T-helper 1 cell treated with Interleukin-12 subunit alpha and Interleukin-12 subunit beta and Interleukin-4 antibody, amounts not matched to agents 30 ng/mL and 1 ng/mL, for 36 hours (primary cell): ENCODE data around the gene BHLHA15. TPM values are rescaled to one million over a fixed set of nuclear protein-coding genes. Genes with fewer than 3 reads are reported as not detected.

Source experiments
- intact Hi-C: fragments of 100-400 bp; cut with micrococcal nuclease; formaldehyde crosslinking; loops from one replicate; pipeline ENCODE4 v1.15.1; 2024
- total RNA-seq: library from RNA; stranded (reverse); gene quantifications from 2 replicates; pipeline ENCODE4 v1.2.3, GENCODE V29; 2022

The BHLHA15 gene
- total RNA-seq, 1 donor from 2014 or later, result 0.64 TPM

DNA sequence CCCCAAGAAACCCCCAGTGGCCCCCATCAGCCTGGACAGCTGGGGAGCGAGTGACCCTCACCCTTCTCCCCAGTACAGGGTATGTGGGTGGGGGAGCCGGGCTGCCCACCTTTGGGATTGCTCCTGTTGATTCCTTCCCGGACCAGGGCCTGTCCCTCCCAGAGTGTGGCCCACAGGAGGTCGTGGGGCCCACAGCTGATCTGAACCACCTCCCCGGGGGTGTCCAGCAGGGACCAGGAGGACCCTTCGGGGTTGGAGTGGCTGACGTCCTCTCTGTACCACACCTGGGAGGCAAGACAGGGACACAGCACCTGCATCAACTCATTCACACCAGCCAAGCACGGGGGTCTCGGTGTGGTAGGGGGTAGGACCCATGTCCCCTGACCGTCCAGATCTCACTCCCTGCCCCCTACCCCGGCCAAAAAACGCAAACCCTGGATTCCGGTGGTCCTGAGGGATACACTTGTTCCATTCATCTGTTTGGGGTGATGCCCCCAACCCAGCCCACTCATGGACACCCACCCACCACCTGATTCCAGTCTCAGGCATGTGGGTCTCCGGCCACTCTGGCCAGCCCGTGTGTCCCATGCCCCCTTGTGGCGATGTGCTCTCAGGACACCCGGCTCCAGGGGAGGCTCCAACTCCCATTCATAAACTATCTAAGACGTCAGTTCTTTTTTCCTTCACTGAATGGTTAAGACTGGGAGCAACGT is 29.9 kb downstream of the BHLHA15 start:
- intact Hi-C loops, result no loop called here

DNA sequence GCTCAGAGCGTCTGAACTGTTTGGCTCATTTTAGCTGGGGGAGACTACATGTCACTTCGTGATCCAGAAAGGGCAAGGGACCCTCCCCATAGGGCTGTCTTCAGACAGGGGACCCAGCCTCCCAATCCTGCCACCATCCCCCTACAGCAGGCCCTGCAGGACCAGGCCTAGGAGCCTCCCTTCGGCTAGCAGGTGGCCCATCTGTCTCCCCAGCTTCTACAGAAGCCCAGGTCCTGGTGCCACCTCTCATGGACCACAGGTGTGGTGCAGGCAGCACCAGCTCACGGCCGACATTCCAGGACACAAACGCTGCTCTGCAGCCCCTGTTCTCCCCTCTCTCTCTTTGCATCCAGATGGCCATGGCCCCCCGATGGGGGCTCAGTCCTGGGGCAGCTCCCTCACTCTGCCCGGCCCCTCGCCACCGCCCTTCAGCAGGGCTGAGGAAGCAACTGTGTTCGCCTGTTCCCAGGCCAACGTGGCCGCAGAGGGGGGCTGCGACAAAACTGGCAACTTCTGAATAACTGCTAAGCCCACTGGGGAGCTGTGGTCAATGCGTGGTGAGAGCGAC is 30.5 kb downstream of the BHLHA15 start:
- intact Hi-C loops, result no loop called here

DNA sequence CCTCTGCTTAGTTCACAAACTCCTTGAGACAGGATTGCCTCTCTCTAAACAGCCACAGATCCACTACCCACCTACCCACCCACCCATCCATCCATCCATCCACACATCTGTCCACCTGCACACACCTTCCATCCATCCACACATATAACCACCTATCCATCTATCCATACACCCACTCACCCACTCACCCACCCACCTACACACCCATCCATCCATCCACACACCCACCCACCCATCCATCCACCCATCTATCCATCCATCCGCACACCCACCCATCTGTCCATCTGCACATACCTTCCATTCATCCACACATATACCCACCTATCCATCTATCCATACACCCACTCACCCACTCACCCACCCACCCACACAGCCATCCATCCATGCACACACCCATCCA is 31.1 kb downstream of the BHLHA15 start:
- intact Hi-C loops, result no loop called here

DNA sequence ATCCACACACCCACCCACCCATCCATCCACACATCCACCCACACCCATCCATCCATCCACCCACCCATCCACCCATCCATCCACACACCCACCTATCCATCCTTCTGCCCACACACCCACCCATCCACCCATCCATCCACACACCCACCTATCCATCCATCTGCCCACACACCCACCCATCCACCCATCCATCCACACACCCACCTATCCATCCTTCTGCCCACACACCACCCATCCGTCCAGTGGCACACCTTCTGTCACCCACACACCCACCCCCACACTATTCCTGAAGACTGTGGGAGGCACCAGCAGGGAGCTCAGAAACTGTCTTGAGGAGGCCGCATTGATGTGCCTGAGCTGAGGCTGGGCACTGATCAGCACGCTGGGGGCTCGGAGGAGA is 31.7 kb downstream of the BHLHA15 start:
- intact Hi-C loops, result no loop called here

DNA sequence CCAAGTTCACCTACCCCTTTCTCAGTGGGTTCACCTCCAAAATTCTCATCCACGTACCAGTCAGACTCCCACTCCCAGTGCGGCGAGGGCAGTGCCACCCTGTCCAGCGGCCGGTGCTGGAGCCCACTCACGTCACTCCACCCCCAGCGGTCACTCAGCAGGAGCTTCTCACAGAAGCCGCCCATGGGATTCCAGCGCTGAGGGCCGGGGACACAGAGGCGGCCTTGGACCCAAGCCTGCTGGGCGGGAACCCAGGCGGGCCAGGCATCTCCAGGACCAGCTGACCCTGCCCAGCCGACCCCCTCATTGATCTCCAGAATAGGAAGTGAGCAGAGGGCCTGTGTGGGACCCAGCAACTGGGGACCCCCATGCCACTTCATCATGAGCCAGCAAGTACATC is 33.6 kb downstream of the BHLHA15 start:
- intact Hi-C loops, result no loop called here

DNA sequence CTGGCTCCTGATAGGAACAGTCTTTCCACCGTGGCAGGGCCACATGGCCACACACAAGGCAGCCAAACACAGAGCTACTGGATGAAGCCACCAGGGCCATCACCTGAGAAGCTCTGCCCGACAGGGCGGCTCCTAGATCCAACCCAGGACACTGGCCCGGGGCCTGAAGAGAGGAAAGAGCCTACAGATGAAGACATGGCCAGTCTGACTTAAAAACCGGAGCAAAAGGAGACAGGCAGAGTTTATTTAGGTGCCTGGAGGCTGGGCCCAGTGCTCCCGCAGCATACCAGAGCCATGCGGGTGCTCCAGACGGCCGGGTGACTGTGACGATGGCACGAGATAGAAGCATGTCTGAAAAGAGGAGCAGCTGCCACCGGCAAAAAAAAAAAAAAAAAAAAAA is 36.9 kb downstream of the BHLHA15 start:
- intact Hi-C loops, result no loop called here

DNA sequence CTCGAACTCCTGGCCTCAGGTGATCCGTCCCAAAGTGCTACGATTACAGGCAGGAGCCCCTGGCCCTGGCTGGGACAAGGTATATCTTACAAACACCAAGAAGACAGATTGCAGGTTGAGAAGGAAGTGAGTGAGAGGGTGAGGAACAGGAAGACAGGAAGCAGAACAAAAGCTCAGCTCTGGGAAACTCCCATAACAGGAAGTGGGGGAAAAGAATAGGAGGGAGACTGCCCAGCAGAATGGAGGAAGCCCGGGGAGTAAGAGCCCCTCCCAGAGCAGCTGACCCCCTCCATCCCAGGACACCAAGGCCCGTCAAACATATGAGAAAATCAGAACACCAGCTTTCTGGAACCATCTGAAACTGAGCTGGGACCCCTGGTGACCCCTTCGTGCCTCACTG is 37.9 kb downstream of the BHLHA15 start:
- intact Hi-C loops, result no loop called here

DNA sequence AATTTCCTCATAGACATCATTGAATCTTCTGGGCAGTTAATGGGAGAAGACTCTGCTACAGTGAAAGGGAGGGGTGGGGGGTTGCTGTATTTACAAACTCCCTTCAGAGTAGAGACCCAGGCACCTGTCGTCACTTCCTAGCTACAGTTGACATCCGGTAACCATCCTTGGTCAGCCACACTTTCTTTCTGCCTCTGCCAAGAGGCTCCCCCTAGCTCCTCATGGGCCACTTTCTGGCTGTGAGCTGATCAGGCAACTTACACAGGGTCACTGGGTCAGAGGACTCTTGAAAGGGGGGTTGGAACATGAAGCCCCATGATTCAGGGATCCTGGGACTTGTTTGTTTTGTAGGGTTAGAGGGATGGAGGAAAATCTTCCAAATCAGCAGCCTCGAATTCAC is 39.5 kb downstream of the BHLHA15 start:
- intact Hi-C loops, result loop anchor here (1.0 to 10.0 kb wide), 13 partner anchors 31 to 1776 kb away; partner anchors contain the start of genes ARPC1A, ASNS, BAIAP2L1 and BHLHA15

DNA sequence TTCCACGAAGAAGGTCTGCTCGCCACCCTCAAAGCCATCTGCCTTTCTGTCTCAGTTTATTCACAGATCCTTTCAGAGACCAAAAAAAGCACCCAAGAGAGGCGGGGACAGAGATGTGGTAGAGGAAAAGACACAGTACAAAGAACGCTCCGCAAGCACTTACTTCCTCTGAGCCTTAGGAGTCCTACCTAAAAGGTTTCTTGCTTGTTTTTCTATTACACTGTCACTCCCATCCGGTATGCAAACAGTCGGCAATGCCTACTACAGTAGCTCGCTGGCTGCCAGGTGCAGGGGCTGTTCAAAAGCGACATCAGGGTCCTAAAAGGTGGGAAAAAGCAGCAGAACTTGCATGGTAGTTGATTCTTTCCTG is 40.0 kb downstream of the BHLHA15 start:
- intact Hi-C loops, result loop anchor here (1.0 to 10.0 kb wide), 13 partner anchors 30 to 1776 kb away; partner anchors contain the start of genes ARPC1A, ASNS, BAIAP2L1 and BHLHA15

DNA sequence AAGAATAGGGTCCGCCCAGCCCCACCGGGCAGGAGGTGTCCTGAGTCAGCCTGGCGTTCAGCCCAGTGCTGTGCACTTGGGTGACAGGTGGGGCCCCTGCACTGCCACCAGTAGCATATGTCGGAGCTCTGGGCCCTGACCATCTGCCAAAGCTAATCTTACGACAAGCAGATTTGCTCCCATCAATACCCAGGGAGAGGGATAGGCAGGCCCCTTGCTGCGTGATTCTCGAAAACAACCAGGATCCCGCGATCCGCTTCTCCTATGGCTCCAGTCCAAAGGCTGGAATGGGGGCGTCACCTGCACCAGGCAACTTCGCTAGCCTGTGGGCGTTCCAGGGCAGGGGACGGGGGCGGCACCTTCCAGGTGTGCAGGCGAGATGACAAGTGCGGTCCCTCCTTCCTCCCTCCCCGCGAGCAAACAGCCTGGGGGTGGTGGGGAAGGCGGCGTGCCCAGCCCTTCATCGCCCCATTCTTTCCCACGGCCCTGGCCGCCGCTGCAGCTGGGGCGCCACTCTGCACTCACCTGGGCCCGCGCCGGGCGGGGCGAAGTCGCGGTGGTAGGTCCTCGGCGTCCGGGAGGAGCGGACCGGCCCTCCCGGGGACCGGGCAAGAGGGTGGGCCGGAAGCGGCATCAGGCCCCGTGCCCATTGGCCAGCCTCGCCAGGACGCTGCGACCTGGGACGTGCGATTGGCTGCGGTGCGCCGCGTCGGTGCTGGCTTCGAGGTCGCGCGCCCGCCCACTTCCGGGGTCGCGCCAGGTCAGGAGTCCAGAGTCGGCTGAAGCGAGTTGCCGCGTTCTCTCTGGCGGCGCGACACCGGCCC is 40.6 kb downstream of the BHLHA15 start, which contains the start of gene TECPR1:
TSS of gene TECPR1 (minus strand) at position 632 of the 824 bp plus-strand sequence. CDS start 6,086 bp downstream, outside the sequence.
- intact Hi-C loops, result loop anchor here (1.0 to 10.0 kb wide), 16 partner anchors 8 to 1777 kb away; partner anchors contain the start of genes ARPC1A, ASNS, BAIAP2L1 and BHLHA15

DNA sequence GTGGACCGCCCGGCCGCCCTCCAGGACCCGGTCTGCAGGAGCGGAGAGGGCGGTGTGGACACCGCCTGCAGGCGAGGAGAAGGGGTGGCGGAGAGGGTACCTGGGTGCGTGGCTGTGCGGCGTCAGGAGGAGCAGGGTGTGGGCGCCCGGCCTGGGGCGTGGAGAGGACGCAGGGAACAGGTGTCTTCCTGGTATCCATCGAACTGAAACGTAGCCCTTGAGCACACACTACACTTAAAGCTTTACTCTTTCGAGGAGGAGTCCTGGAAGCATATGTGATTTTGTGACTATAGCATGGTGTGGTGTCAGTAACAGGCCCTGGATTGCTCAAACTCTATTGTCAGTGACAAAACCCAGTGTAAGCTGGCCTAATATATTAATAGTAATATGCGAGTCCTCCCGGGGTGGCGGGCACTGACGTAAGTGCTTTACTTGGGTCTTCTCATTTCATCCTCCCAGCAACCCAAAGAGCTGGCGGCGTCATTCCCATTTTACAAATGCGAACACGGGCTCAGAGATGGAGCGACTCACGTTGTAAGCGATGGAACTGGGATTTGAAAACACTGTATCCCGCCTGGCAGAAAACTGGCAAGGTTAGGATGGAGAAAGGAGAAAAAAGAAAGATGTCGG is 41.3 kb downstream of the BHLHA15 start:
- intact Hi-C loops, result loop anchor here (1.0 to 10.0 kb wide), 7 partner anchors 8 to 1778 kb away; partner anchors contain the start of genes ARPC1A, LMTK2, SDHAF3 and TMEM130

DNA sequence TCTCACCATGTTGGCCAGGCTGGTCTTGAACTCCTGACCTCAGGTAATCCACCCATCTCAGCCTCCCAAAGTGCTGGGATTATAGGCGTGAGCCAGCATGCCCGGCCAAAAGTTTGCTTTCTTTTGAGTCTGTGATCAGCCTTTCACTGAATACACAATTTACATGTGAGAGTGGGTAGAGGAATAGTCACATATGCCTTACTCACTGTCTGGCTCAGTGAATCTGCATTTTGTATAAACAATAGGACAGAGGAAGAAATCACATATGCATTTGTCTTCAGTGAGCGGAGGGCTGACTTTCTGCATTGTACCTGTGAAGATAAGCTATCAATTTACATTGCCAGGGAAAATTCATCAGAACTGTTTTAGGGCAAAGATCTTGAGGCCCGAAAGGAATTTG is 43.3 kb downstream of the BHLHA15 start:
- intact Hi-C loops, result loop anchor here (5.0 to 10.0 kb wide), 4 partner anchors 232 to 1780 kb away; partner anchors contain the start of genes ARPC1A, TMEM130 and TRRAP

DNA sequence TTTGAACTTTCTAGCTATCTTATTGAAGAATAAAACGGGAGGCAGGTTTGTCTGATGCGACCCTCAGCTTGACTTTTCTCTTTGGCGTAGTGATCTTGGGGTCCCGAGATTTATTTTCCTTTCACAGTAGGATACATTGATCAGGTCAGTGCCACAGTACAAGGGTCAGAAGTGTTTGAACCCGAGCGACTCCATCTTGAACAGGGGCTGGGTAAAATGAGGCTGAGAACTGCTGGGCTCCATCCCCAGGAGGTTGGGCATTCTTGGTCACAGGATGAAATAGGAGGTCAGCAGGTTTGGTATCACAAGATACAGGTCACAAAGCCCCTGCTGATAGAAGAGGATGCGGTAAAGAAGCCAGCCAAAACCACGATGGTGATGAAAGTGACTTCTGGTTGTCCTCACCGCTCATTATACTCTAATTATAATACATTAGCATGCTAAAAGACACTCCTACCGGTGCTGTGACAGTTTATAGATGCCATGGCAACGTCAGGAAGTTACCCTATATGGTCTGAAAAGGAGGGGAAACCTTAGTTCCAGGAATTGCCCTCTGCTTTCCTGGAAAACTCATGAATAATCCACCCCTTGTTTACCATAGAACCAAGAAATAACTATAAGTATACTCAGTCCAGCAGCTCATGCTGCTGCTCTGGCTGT is 43.8 kb downstream of the BHLHA15 start:
- intact Hi-C loops, result loop anchor here (5.0 to 10.0 kb wide), 4 partner anchors 233 to 1780 kb away; partner anchors contain the start of genes ARPC1A, TMEM130 and TRRAP

DNA sequence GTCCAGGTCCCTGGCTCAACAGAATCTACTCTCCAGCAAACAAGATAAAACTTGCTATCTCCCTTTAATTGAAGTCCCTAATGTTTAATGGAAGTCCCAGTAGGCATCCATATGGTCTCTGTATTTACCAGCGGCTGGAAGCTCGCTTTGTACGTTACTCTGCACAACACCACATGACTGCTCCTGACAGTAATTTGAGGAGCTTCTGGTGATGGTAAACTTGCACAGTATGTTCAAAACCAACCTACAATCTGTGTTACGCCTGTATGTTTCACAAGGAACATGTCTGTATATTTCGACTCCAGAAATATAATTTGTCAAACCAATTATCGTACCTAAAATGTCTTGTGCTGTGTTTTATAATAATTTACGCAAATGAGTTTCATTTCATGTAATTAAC is 45.2 kb downstream of the BHLHA15 start:
- intact Hi-C loops, result loop anchor here (10.0 kb wide), 3 partner anchors 618 to 1782 kb away; partner anchors contain the start of genes ARPC1A, TMEM130 and TRRAP

DNA sequence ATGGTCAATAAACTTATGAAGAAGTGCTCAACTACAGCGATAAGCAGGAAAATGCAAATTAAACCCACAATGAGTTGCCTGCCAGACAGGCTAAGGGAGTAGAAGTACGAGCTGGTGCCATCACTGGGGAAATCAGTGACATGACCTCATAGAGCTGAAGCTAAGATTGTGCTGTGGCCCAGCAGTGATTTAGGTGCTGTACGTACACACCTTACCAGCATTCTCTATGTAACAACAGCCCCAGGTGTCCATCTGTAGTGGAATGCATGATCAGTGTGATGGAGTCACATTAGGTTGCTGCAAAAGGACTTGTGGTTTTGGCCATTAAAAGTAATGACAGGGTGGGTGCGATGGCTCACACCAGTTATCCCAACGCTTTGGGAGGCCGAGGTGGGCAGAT is 46.5 kb downstream of the BHLHA15 start:
- intact Hi-C loops, result loop anchor here (10.0 kb wide), 3 partner anchors 617 to 1783 kb away; partner anchors contain the start of genes ARPC1A, TMEM130 and TRRAP

Other genes starting within 250 kb of the BHLHA15 start
- gene OCM2, start 221.2 kb upstream of the BHLHA15 start, total RNA-seq, result not detected in 2 replicates
- gene LMTK2, start 104.6 kb upstream of the BHLHA15 start, total RNA-seq, result 12.7 and 15.9 TPM in 2 replicates
- 86.3 and 87.5 TPM in 2 replicates for gene TECPR1, start 40.8 kb downstream of the BHLHA15 start, total RNA-seq
- 83.0 and 84.1 TPM in 2 replicates for gene BRI3, start 70.2 kb downstream of the BHLHA15 start, total RNA-seq
- gene BAIAP2L1, start 189.7 kb downstream of the BHLHA15 start, total RNA-seq, result 1.1 and 1.5 TPM in 2 replicates